H1 (cell line): ENCODE measurements around the gene MBD3L3.
"Not testable (repeated sequence)": the region's sequence is repeated elsewhere in the genome, so short reads cannot be mapped to it uniquely, and the experiment has no call there.

ENCODE experiments used
- ATF3 ChIP-seq: IDR thresholded peaks from 2 replicates; pipeline ENCODE4 v1.6.1; 2011; ENCODE audit warnings: low read depth, mild to moderate bottlenecking, low read length; ENCODE audit not compliant: insufficient read depth
- BCL11A ChIP-seq, 2 experiments: IDR thresholded peaks; one replicate each; pipeline ENCODE4 v1.6.1; 2011; ENCODE audit warnings: low read depth in 2 of 2, low read length in 2 of 2, mild to moderate bottlenecking in 2 of 2
- CTCF ChIP-seq, 3 experiments: IDR thresholded peaks; 1 replicate in 2 of 3; 2 replicates in 1 of 3; pipeline versions ENCODE4 v1.5.1 to v1.6.1; 2011; ENCODE audit warnings: low read length in 3 of 3, mild to moderate bottlenecking in 3 of 3, inconsistent platforms in 2 of 3, low read depth in 1 of 3, moderate library complexity in 1 of 3; ENCODE audit not compliant: insufficient read depth in 1 of 3; ENCODE audit errors: control extremely low read depth in 1 of 3
- RAD21 ChIP-seq, 2 experiments: IDR thresholded peaks in 1 of 2; conservative IDR thresholded peaks in 1 of 2; 2 replicates each; pipeline ENCODE4 v1.6.1; 2011; ENCODE audit warnings: low read depth in 2 of 2, low read length in 2 of 2, improper control_type of control experiment in 1 of 2, inconsistent platforms in 1 of 2, mild to moderate bottlenecking in 1 of 2, moderate library complexity in 1 of 2

GRCh38 chr19:7056371-7056770 lies 2.1 kb downstream of the MBD3L3 start:
- TF ChIP-seq ATF3; RAD21 (IDR thresholded peaks at IDR 0.05 in 1 of 2, conservative IDR thresholded peaks at IDR 0.05 in 1 of 2; ENCODE audit: low read depth in 2 of 2, low read length in 2 of 2); BCL11A (IDR thresholded peaks at IDR 0.05; ENCODE audit: low read depth in 2 of 2, low read length in 2 of 2); CTCF (IDR thresholded peaks at IDR 0.05; ENCODE audit: control extremely low read depth in 1 of 3, insufficient read depth in 1 of 3, low read depth in 1 of 3, low read length in 3 of 3): not testable (repeated sequence)
